Keratinocyte (primary cell): ENCODE measurements around the gene NUBP2.

Experiments used
- EZH2 ChIP-seq: IDR thresholded peaks from one replicate; pipeline ENCODE4 v1.6.1; 2012; ENCODE audit warnings: inconsistent platforms, mild to moderate bottlenecking, low read length, moderate library complexity
- TF ChIP-seq, protein P1 (sequence below), 3 experiments: IDR thresholded peaks in 1 of 3; conservative IDR thresholded peaks in 1 of 3; optimal IDR thresholded peaks in 1 of 3; 2 replicates in 2 of 3; 3 replicates in 1 of 3; pipeline versions ENCODE3 to v1.5.1; 2011; ENCODE audit warnings: low read length in 3 of 3, mild to moderate bottlenecking in 3 of 3, moderate library complexity in 2 of 3, control low read depth in 1 of 3, inconsistent platforms in 1 of 3; ENCODE audit not compliant: insufficient read depth in 2 of 3; ENCODE audit errors: extremely low read depth in 1 of 3

DNA sequence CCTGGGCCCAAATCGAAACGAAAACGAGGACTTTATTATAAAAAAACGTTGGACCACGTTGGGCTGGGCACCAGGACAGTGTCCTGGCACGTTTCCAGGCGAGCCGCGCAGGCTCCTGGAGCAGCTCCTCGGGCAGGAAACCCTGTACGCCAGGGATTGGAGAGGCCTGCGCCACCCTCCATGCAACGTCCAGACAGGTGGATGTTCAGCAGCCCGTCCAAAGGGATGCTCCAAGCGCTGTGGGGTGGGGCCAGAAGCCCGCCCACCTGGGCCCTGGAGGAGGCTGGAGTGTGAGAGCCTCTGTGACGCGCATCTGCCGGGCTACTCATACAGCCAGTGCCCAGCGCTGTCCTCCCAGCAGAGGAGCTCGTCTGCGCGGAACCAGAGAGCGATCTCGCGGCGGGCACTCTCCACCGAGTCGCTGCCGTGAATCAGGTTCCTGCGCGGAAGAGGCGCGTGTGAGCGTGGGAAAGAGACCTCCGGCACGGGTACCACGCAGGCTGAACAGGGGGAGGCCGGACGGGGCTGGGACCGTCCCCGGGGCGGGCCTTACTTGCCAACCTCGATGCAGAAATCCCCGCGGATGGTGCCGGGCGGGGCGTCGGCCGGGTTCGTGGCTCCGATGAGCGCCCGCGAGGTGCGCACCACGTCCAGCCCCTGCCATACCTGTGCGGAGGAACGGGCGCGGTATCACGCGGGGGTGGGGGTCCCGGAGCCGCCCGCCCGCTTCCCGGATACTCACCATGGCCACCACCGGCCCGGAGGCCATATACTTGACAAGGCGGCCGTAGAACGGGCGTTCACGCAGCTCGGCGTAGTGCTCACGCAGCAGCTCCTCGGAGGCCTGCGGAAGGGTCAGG lies 12.2 kb upstream of the NUBP2 start:
- TF ChIP-seq EZH2, result no peak
- TF ChIP-seq, protein P1, sequence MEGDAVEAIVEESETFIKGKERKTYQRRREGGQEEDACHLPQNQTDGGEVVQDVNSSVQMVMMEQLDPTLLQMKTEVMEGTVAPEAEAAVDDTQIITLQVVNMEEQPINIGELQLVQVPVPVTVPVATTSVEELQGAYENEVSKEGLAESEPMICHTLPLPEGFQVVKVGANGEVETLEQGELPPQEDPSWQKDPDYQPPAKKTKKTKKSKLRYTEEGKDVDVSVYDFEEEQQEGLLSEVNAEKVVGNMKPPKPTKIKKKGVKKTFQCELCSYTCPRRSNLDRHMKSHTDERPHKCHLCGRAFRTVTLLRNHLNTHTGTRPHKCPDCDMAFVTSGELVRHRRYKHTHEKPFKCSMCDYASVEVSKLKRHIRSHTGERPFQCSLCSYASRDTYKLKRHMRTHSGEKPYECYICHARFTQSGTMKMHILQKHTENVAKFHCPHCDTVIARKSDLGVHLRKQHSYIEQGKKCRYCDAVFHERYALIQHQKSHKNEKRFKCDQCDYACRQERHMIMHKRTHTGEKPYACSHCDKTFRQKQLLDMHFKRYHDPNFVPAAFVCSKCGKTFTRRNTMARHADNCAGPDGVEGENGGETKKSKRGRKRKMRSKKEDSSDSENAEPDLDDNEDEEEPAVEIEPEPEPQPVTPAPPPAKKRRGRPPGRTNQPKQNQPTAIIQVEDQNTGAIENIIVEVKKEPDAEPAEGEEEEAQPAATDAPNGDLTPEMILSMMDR (optimal IDR thresholded peaks at IDR 0.05 in 1 of 3, IDR thresholded peaks at IDR 0.05 in 1 of 3, conservative IDR thresholded peaks at IDR 0.05 in 1 of 3; ENCODE audit: extremely low read depth in 1 of 3, insufficient read depth in 2 of 3, low read length in 3 of 3), result no peak
